ENCODE measurements around the gene FTH1.

Gene FTH1

GRCh38 chr11:61948505-61948904 is 18.9 kb downstream of the FTH1 start:
- no peak for FAIRE-seq

- FAIRE-seq = no peak
These were observed 19.8 kb downstream of the FTH1 start for GRCh38 chr11:61947486-61948210.

GRCh38 chr11:61946894-61947293 is 20.5 kb downstream of the FTH1 start:
- no peak for FAIRE-seq

DNA sequence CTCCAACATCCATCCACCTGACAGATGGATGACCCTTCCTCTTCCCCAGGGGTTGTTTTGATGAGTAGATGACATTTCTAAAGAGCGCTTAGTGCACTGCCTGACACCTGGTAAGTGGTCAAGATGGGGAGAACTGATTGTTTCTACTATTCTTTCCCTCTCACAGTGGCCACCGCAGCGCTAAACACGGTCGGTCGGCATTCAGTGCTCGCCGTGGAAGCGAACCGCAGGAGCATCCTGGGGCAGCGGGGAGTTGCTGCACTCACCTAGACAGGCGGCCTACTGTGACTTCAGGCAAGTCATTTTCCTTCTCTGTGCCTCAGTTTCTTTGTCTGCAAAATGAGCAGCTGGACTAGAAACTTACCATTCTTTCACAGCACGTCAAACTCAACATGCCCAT is 22.2 kb downstream of the FTH1 start:
- no peak for FAIRE-seq

DNA sequence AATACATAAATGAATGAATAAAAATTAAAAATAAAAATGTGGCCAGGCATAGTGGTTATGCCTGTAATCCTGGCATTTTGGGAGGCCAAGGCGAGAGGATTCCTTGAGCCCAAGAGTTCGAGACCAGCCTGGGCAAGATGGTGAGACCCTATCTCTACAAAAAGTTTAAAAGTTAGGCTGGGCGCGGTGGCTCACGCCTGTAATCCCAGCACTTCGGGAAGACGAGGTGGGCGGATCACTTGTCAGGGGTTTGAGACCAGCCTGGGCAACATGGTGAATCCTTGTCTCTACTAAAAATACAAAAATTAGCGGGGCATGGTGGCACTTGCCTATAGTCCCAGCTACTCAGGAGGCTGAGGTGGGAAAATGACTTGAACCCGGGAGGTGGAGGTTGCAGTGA is 27.0 kb downstream of the FTH1 start:
- FAIRE-seq = no peak

GRCh38 chr11:61935861-61936260 is 31.6 kb downstream of the FTH1 start:
- no peak for FAIRE-seq

DNA sequence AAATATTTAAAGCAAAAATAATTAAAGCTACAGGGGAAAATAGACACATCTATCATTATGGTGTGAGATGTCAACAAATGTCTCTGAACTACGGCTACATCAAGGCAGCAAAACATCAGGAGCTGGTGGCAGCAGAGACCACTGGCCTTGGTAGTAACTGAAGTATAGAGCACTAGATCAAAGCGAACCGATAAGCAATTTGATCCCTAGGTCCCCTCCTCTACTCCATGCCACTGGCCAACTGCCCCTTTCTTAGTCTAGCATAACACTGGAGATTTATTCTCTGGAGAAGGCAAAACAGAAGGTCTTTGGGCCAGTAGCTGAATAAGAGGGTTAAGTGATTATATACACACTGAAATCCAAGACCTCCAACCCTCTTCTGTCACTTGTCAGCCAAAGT is 36.5 kb downstream of the FTH1 start:
- no peak for FAIRE-seq

DNA sequence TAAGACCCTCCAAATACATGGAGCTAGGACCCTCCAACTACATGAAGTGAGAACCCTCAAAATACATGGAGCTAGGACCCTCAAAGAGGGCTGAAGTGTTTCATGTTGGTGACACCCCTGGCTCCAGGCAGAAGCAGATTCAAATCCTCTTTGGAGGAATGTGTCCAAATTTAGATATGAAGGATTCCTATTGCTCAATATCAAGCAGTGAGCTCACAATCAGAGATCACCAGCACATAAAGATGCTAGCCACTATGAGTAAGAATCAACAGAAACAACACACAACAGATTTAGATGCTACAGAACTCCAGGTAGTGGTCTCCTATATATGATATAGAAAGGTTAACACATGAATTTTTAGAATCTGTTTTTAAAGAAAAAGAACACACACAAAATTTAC is 38.8 kb downstream of the FTH1 start:
- FAIRE-seq = no peak

- FAIRE-seq = no peak
These were observed 39.9 kb downstream of the FTH1 start for GRCh38 chr11:61927501-61927900.

DNA sequence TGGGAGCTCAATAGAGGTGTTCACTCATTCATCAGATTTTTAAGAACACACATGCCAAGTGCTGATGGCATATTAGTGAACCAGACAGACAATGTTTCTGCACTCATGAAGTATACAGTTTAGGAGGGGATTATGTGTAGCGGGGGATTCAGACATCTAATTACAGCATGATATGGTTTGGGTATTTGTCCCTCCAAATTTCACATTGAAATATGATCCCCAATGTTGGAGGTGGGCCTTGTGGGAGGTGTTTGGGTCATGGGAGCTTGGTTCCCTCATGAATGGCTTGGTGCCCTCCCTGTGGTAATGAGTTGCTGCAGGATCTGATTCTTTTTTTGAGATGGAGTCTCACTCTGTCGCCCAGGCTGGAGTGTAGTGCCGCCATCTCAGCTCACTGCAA is 41.2 kb downstream of the FTH1 start:
- FAIRE-seq = no peak

- no peak for FAIRE-seq
These were observed 41.7 kb downstream of the FTH1 start for GRCh38 chr11:61925736-61926135.

DNA sequence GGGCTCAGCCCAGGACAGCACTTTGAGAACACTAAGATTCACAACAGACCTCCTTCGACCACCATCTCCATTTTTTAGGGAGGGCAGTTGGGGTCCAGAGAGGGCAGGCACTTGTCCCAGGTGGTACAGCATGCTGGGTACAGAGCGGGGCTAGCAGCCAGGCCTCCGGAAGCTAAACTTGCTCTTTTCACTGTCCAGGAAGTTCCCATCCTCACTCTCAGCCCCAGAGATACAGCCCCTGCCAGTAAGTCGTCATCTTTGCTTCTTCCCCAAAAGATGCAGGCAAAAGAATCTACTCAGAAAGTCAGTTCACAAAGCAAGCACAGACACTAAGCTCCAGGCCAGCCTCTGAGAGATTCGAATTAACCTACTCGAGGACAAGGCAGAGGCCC is 43.4 kb downstream of the FTH1 start:
- FAIRE-seq = no peak

DNA sequence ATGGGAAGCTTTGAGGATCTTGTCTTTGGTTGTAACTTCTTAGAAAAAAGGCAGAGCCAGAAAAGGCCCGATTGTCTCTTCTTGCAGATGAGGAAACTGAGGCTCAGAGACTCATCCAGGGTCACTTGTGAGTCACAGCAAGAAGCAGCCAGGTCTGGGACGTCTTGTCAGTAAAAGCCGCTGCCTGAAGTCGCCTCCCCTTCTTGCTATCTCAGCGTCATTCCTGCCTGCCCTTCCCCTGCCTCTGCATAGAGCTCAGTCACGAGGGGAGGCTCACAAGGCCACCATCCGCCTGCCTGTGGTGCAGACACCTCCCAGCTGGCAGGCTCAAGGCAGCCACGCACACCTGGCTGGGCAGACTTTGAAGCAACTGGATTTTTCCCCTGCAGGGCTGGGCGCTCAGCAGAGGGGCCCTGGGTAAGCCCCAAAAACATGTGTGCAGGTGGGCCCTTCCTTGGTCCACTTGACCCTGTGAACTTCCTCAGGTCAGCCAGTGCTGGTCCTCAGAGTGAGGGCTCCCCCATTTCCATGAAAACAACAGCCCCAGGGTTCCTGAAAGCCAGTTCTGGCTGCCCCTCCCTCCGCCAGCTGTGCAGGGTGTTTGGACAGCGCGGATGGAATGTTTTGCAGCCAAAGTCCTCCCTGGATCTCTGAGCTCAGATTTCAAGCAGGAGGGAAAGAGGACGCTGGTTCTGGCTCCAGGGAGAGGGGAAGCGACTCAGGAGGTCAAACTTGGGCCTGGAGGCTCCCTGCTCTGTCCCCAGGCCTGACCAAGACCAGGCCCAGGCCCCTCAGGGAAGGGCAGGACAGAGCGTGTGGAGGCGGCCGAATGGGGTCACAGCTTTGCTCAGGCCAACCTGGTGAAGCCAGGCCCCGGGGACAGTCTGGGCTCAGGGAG is 44.0 kb downstream of the FTH1 start:
- no peak for FAIRE-seq

- no peak for FAIRE-seq
These were observed 44.9 kb downstream of the FTH1 start for GRCh38 chr11:61922539-61922938.

DNA sequence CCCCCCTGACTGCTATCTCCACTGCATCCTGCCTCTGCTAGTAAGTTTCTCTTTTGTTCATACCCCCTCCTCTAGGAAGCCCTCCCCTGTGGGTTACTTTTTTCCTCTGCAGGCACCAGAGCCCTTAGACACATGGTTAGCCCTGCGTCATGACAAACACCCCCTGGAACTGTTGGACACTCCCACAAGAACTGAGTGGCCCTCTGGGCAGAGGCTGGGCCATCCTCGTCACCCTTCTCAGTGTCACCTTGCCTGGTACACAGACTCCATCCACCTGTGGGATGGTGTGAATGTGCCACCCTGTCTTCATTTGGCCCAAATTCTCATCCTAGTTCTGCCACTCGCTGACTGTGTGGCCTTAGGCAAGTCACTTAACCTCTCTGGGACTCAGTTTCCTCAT is 46.0 kb downstream of the FTH1 start:
- FAIRE-seq = no peak

DNA sequence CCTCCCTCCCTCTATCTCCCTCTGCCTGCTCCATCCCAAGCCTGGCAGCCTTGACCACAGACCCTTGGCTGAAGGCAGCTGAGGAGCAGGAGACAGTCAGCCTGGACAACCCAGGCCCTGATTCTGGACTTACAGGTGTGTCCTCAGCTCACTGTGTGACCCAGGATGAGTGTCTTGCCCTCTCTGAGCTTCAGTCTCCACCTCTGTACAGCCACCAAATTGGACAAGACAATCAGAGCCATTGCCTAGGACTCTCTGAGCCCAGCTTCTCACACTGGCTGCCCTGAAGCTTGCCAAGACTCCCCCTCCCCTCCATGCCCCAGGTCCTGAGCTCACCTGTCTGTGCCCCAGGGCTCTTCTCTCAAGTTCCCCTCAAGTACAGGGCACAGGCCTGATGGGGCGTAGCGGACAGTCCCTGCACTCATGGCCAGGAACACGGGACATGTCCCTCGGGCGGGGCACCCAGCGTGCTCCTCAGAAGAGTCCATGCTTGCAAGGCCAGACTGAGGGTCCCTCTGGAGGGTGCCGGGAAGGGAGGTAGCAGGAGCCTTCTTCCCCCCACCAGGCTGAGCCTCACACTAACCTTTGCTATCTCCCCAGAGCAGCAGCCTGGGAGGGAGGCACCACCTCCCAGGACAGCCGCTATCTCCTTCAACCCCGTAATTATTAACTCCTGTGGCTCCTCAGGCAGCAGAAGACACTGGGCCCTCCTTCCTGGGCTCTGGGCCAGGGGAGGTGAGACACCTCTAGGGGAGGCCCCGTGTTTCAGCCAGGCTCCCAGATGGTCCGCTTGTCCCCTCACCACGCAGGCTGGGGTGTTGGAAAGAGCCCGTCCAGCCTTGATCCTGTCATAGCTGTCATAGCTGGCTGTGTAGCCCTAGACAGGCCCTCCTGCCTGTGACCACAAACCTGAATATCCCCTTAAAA is 47.5 kb downstream of the FTH1 start:
- FAIRE-seq = no peak

- no peak for FAIRE-seq
These were observed 48.3 kb downstream of the FTH1 start for GRCh38 chr11:61918938-61919704.

DNA sequence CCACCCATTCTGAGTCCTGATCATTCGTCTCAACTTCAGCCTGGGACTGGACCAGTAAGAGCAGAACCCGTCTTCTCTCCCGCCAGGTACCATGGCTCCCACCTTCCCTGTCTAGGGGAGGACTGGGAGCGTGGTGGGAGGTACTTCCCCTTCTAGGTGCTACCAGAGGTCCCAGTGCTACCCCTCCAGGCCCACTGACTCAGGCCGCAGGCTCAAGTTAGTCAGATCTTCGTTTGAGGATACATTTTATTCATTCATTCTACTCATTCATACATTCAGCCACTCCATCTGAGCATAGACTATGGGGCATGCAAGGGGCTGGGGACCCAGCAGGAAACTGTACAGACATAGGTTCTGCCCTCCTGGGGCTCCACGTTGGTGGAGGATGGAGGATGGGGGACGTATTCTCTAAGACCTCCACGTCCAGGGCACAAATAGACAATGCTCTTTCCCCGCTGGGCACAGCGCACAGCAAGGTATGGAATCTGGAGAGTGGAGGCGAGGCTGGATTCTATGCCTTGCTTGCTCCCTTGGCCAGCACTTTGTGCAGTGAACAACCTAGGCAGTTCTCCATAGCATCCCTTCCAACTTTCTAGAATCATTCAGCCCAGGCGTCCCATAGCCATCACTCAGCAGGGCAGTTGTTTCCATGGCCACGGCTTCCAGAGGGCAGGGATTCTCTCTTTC is 49.0 kb downstream of the FTH1 start:
- no peak for FAIRE-seq

DNA sequence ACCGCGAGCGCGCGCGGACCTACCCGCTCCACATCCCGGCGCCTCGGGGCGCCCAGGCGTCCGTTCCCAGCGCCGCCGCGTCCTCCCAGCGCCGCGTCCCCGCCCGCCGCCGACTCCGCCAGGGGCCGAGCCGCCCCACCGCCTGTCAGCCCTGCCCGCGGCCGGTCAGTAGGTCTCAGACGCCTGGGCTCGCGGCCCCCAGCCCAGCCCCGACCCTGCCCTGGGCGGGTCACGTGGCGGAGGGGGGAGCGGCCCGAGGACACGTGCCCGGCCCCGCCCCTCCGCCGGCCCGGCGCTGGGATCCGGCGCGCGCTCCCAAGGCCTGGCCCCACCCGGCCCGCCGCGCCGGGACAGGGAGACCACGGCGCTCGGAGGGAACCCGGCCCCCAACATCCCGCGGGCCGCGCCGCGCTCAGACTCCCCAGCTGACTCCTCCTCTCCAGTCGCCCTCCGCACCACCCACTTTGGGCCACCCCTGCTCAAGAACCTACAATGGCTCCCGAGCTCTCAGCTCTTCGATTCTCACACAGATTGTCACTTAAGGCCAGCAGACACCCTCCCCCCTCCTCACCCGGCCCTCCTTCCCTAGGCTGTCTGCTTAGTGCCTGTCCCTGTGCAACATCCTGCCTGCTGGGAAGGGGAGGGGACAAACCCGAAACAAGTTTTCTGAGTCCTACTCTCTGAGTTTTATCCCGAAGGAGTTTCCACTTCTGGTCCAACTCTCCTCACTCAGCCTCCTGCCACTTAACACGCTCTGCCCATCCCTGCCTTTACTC is 49.9 kb downstream of the FTH1 start, which contains the start of gene RAB3IL1:
Gene RAB3IL1 (minus strand): TSS at position 233 of the 776 bp plus-strand sequence. CDS start 199 bp downstream, at position 34.
- FAIRE-seq = no peak

DNA sequence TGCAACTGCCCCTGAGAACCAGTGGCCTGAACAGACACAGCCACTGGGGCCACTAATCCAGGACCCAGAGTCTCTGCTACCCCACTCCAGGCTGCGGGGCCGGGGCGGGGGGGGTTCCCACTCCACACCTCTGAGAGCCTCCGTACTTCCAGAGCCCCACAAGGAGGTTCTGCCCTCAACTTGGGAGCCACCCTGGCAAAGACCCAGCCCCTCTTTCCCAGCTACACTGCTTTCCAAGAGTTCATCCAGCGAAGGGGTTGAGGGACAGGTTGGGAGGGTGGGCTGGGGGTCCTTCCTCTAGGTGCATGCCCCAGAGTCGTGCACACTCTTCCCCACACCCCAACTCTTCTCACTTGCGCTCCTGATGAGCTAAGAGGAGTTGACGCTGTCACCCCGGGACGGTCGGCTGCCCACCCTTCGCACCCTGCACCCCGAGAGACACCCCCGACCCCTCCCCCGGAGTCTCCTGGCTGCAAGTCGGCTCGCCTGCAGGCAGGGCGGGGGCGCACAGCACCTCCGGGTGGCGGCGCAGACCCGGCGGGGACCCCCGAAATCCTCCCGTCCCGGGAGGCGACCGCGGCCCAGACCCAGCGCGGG is 50.6 kb downstream of the FTH1 start:
- no peak for FAIRE-seq

All from colon (tissue), 2 donors.